CD4-positive, alpha-beta T cell treated with Interleukin-15 for 4 hours (primary cell): ENCODE results near the gene DCLK1.

Experiments used
- DNase-seq: peaks from one replicate; pipeline ENCODE4 v3.0.0-alpha.2; 2020; ENCODE audit warnings: low spot score

Gene DCLK1

GRCh38 chr13:35941374-35941773 is 189.8 kb downstream of the DCLK1 start:
- no peak for DNase-seq

GRCh38 chr13:35940734-35941133 is 190.4 kb downstream of the DCLK1 start:
- DNase-seq = no peak

GRCh38 chr13:35936246-35936978 is 194.8 kb downstream of the DCLK1 start:
- no peak for DNase-seq

- DNase-seq = no peak
Observed at GRCh38 chr13:35930665-35931631, 200.2 kb downstream of the DCLK1 start.

- DNase-seq = no peak
Observed at GRCh38 chr13:35927567-35928021, 203.6 kb downstream of the DCLK1 start.

GRCh38 chr13:35926859-35927530 is 204.2 kb downstream of the DCLK1 start:
- DNase-seq = no peak

DNA sequence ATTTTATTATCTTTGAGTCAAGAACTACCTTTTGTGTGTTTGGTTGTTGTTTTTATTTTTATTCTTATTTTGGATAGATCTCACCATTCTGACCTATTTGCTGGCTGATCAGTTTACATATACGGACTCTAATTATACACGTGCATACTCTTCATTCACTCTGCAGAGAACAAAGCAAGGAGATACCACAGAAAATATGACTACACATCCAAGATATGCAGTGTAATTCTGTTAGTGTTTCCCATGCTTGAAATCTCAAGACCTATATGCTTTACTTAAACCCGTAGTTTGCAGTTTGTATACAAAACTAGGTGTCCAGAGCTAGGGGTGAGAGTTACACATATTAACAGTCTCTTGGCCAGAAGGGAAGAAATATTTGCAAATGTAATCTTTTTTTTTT is 205.5 kb downstream of the DCLK1 start:
- no peak for DNase-seq

- DNase-seq = no peak
Observed at GRCh38 chr13:35923347-35923746, 207.8 kb downstream of the DCLK1 start.

DNA sequence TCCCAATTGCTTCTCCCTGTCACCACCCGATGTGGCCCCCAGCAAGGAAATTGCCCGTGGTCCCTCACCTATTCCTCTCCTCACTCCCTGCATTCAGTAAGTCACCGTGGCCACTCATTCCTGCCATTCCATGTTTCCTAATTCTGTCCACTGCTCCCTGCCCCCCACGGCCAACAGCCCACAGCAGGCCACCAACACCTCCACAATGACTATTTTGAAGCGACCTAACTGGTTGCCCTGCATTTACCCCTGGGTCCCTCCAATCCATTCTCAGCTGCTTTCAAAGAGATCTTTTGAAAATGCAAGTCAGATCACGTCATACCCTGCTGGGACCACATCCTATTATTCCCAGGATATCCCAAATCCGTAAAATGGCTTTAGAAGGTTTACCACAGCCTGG is 210.4 kb downstream of the DCLK1 start:
- DNase-seq = no peak

DNA sequence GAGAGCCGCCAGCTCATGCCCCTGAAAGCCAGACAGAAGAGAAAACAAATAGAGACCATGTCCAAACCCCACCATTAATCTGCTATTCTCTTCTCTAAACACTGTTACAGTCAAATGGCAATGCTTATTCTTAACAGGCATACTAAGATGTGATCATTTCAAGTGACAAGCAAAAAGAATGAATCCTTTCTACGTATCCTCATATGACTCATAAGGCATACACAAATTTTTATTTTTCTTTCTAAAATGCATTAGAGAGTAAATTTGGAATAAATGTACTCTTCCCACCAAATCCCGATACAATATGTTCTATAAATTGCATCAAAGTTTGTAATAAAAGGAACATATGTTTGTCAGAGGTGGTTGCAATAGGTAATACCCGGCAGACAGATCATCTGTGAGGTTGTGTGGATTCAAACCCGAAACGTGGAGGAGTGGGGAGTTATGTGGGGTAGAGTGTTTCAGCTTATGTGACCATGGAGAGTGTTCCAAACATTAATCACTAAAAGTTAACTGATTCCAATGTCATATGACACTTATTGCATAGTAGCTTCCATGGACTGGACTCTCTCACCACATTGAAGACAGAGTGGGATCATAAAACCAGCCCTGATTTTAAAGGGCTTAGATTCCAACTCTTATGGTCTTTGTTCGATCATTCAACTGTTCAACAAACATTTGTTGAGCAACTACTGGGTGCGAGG is 213.1 kb downstream of the DCLK1 start:
- DNase-seq = no peak

DNA sequence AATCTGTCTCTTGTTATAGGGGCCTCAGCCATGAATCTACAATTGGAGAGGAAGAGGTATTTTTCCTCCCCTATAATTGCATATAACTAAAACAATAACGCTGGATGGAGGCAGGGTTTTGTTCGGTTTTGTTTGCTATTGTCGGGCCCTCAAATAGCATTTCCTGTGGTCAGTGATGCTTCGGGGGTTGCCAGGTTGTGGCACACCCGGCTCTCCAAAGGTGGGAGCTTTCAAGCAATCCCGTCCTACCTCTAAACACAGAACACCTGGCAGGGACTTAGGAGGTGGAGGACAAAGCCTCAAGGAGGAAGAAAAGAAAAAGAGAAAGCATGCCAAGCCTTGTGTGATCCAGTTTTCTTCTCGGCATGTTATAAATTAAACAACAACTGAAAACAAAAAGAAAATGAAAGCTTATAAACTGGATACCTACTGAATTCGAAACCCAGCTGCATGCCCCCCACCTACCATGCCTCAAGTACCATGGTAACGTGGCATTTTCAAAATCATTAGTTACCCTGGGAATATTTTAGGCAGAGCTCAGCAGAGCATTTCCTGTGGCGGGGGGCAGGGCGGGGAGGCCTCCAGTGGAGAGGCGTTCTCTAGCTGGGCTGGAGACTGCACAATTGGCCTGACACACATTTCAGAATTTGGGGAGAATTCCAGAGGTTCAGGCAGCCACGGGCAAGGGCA is 213.8 kb downstream of the DCLK1 start:
- no peak for DNase-seq

GRCh38 chr13:35916146-35916545 is 215.0 kb downstream of the DCLK1 start:
- DNase-seq = no peak

DNA sequence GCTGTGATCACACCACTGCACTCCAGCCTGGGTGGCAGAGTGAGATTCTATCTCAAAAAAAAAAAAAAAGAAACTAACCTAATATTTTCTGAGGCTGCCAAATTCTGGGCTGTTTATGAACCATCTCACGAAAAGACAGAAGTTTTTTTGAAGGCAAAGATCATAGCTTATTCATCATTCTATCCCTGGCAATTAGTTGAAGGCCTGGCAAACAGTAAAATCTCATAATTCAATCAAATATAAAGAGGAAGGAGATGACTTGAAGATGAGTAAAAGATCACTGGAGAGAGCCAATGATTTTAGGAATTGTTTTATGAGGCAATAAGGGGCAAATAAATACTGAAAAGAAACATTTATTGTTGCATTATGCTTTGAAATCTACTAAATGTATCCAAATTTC is 216.5 kb downstream of the DCLK1 start:
- no peak for DNase-seq

- no peak for DNase-seq
Observed at GRCh38 chr13:35912841-35913240, 218.3 kb downstream of the DCLK1 start.

GRCh38 chr13:35909837-35910540 is 221.2 kb downstream of the DCLK1 start:
- DNase-seq = no peak

DNA sequence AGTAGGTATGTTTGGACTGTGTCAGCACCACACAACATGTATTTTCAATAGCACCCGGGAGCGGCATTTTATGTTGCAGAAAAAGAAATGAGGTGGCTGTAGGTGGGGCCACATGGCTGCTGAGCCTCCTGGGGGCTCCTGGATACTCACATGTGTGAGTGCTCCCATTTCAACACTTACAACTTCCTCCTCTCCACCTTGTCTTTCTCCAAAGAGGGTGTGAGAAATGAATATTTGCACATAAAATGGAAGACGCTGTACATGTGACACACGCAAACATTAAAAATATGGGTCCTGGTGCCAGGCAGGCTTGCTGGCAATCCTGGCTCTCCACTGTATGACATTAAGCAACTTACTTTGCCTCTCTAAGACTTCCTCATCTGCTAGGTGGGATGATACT is 222.1 kb downstream of the DCLK1 start:
- DNase-seq = no peak

DNA sequence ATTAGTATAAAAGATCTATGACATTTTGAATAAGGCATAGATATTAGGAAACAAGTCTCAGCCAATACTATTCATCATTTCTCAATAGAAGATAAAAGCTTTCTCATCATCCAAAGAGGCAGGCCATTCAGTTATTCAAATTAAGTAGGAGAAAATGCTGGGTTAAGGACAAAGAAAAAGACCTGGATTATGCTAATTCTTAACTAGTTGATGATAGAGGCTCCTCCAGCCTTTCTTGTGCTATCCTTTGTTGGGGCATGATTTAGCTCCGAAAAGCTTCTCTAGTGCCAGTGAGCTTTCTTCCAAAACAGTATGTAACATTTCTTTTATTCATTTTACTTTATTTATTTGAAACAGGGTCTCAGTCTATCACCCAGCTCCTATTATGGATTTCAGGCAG is 223.0 kb downstream of the DCLK1 start:
- DNase-seq = no peak

- no peak for DNase-seq
Observed at GRCh38 chr13:35906636-35907035, 224.5 kb downstream of the DCLK1 start.

- DNase-seq = no peak
Observed at GRCh38 chr13:35903075-35903474, 228.1 kb downstream of the DCLK1 start.

GRCh38 chr13:35898041-35898440 is 233.1 kb downstream of the DCLK1 start:
- no peak for DNase-seq

DNA sequence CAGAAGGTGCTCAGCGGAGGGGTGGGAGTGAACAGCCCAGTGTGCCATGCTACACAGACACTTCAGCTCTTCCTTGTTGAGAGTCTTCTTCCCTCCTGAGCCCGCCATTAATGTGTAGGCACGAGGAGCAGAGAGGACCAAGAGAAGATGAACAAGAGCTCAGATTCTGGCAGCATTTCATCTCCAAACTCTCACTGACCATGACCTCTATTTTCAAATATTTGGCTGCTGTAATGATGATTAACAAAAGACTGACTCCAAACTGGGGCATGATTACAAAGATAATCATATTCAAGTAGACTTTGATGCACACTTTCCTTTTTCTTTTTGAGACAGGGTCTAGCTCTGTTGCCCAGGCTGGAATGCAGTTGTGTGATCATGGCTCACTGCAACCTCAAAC is 236.5 kb downstream of the DCLK1 start:
- DNase-seq = no peak
